Mucosa of rectum (tissue), 2 donors: Measurements from ENCODE around the gene KRT74.

Experiments
- H3K27ac ChIP-seq, 2 donors: one replicate each; pipeline ENCODE4 v1.7.0; 2013; ENCODE audit warnings: inconsistent platforms in 2 of 2, low read depth in 2 of 2, low read length in 2 of 2
- H3K27me3 ChIP-seq, 2 donors: one replicate each; pipeline ENCODE4 v1.7.0; 2013; ENCODE audit warnings: low read length in 2 of 2; ENCODE audit not compliant: control insufficient read depth in 2 of 2, insufficient read depth in 2 of 2
- H3K36me3 ChIP-seq, 2 donors: one replicate each; pipeline ENCODE4 v1.7.0; 2013; ENCODE audit warnings: low read length in 2 of 2; ENCODE audit not compliant: control insufficient read depth in 2 of 2, insufficient read depth in 2 of 2
- H3K4me1 ChIP-seq, 2 donors: one replicate each; pipeline ENCODE4 v1.7.0; 2013; ENCODE audit warnings: low read length in 2 of 2, mild to moderate bottlenecking in 1 of 2; ENCODE audit not compliant: control insufficient read depth in 2 of 2, insufficient read depth in 2 of 2
- H3K4me3 ChIP-seq, 2 donors: one replicate each; pipeline ENCODE4 v1.7.0; 2013; ENCODE audit warnings: low read length in 2 of 2
- H3K9ac ChIP-seq, 2 donors: one replicate each; pipeline ENCODE4 v1.7.0; 2013; ENCODE audit warnings: low read length in 2 of 2, low read depth in 1 of 2, mild to moderate bottlenecking in 1 of 2
- H3K9me3 ChIP-seq, 2 donors: one replicate each; pipeline ENCODE4 v1.7.0; 2013; ENCODE audit warnings: low read length in 2 of 2; ENCODE audit not compliant: control insufficient read depth in 2 of 2
- donor health status: healthy.
- donor health status: Normal muscosa, but diverticular disease.

The KRT74 gene

DNA sequence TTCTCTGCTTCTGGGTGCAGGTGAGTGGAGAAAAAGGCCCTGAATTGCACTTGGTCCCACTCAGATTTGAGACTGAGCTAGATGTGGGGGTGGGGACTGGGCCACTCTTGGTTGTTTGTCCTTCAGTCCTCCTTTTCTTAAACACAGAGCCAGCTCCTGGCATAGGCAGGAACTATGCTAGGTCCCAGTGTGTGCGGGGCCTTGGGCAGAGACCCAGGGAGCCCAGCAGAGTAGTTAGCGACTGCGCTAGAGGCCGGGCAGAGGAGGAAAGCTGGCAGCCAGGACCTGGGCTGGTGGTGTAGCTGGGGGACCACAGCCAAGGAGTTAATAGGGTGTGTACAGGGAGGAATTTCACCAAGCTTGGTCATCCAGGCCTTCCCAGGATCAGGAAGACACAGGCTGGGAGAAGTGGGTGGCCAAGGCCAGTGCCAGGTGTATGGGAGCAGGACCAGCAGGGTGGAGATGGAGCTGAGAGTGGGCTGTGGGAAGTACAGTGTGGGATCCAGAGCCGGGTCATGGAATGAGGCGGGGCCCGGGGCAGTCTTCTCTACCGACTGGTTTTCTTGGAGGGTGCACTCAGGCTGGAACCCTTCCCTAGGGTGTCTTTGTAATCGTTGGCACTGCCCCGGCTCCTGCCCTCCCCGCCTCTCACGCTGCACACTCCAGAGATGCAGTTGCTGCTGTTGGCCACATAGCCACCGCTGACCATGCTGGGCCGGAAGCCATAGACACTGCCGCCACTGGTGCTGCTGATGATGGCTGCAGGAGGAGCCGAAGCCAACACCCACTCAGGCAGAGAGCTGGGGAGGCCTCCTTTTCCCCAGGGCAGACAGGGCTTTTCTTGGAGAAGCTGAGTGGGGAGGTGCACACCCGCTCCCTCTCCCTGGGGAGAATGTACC is 29.4 kb downstream of the KRT74 start:
- no peak overlapping the region for H3K4me3 ChIP-seq

DNA sequence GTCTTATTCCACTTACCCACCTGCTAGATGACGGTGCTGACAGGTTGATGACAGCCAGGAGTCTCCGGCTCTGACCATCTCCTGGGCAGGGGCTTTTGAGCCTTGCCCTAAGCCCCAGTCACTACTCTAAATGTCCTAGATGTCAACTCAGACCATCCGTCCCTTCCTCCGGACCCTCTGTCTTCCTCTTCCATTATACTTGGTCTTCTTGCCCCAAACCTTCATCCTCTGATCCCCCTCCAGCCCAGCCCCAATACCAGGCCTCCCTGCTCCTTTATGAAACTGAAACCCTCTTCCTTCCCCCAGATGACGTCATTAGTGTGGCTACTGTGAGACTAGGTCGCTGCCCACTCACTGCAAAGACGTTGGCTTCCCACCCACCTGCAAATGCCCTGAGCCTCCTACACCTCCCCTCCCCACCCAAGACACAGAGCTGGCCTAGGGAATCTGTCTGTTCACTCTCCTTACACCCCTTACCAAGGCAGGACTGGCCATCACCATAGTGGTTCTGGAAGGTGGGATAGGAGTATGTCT is 30.8 kb downstream of the KRT74 start:
- Histone ChIP-seq H3K4me1 (peaks cover 0 to 5% of the 10 kb centered on the region in 2 donors), H3K27ac (no peak overlapping the region), H3K27me3 (peaks cover 0 to 2% of the 10 kb centered on the region in 2 donors), H3K4me3 (no peak overlapping the region), H3K36me3 (no peaks in the 10 kb centered on the region), H3K9me3 (no peaks in the 10 kb centered on the region), H3K9ac (no peak overlapping the region)

More for the DNA sequence above, 29.4 kb downstream of the KRT74 start:
- peaks cover 0 to 2% of the 10 kb centered on the region in 2 donors for H3K27me3 ChIP-seq
- H3K36me3 ChIP-seq, result no peaks in the 10 kb centered on the region
- H3K9ac ChIP-seq, result no peak overlapping the region
- H3K4me1 ChIP-seq, result peaks cover 0 to 5% of the 10 kb centered on the region in 2 donors
- H3K9me3 ChIP-seq, result no peaks in the 10 kb centered on the region
- no peak overlapping the region for H3K27ac ChIP-seq

DNA sequence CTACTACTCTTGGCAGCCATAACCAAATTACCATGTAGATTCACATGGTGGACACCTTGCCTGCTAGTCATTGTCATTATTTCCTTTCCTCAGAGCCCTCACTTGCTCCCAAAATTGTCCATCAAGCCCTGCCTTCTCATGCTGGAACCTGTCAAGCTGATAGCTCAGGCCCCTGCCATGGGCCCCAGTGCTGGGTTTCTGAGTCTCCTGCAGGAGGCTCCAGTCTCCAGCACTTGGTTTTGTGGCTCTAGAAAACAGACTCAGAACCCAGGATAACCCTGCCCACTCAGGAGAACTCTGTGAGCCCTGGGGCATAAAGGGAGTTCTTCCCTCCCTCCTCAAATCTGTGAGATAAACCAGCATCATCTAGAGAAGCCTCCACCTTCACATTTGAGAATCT is 31.5 kb downstream of the KRT74 start:
- Histone ChIP-seq H3K4me1 (peaks cover 0 to 5% of the 10 kb centered on the region in 2 donors), H3K27ac (no peak overlapping the region), H3K27me3 (peaks cover 0 to 2% of the 10 kb centered on the region in 2 donors), H3K36me3 (no peaks in the 10 kb centered on the region), H3K4me3 (no peak overlapping the region), H3K9ac (no peak overlapping the region), H3K9me3 (no peaks in the 10 kb centered on the region)

DNA sequence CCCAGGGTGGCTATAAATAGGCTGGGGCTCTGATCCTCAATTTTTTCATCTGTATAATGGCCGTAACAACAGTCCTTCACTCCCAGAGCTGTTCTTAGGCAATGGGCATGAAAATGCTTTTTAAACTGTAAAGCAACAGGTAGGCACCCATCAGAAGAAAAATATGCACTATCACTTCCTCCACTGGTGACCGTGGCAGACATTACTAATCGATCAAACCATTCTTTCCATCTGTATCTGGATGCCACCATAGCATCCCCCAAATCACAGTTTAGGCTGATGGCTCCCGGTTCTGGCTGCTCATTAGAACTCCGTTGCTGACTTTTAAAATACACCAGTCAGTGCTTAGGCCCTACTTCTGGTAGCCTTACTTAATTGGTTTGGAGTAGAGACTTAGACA is 31.9 kb downstream of the KRT74 start:
- Histone ChIP-seq H3K27me3 (peaks cover 0 to 2% of the 10 kb centered on the region in 2 donors), H3K4me1 (peaks cover 0 to 5% of the 10 kb centered on the region in 2 donors), H3K9me3 (no peaks in the 10 kb centered on the region), H3K4me3 (no peak overlapping the region), H3K9ac (no peak overlapping the region), H3K27ac (no peak overlapping the region), H3K36me3 (no peaks in the 10 kb centered on the region)

DNA sequence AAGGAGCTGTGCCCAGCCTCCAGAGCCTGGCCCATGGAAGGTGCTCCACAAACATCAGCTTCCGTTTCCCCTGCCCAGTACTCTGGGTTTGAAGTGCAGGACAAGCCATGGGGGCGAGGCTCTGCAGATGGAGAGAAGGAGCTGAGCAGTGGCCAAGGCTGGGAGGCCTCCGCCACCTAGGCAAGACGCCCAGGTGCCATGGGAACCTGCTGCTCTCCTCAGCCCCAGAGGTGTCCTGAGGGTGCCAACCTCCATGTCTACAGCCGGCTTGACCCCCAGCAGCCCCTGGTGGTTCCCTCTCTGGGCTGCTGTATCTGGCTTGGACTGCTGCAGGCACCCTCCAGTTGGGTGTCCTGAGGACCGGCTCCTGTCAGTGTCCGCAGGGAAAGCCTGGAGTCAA is 33.1 kb downstream of the KRT74 start:
- Histone ChIP-seq H3K9me3 (no peaks in the 10 kb centered on the region), H3K27ac (no peak overlapping the region), H3K4me3 (no peak overlapping the region), H3K27me3 (no peaks in the 10 kb centered on the region), H3K9ac (no peak overlapping the region), H3K4me1 (peaks cover 0 to 5% of the 10 kb centered on the region in 2 donors), H3K36me3 (no peaks in the 10 kb centered on the region)

DNA sequence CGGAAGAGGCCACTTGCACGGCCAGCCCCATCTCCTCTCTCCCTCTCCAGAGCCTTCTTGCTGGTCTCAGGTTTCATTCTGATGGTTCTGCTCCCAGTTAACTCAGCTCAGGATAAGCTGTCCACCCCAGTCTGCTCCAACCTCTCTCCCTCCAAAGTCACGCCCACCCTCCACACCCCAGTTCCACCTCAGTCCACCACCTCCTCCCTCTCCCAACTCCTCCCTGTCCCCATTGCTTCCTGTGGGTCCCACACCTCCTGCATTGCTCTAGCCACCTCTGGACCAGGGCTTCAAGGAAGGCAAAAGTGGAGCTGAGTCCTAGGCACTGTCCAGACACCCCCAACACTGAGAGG is 33.8 kb downstream of the KRT74 start:
- H3K4me1 ChIP-seq, result peaks cover 0 to 5% of the 10 kb centered on the region in 2 donors

DNA sequence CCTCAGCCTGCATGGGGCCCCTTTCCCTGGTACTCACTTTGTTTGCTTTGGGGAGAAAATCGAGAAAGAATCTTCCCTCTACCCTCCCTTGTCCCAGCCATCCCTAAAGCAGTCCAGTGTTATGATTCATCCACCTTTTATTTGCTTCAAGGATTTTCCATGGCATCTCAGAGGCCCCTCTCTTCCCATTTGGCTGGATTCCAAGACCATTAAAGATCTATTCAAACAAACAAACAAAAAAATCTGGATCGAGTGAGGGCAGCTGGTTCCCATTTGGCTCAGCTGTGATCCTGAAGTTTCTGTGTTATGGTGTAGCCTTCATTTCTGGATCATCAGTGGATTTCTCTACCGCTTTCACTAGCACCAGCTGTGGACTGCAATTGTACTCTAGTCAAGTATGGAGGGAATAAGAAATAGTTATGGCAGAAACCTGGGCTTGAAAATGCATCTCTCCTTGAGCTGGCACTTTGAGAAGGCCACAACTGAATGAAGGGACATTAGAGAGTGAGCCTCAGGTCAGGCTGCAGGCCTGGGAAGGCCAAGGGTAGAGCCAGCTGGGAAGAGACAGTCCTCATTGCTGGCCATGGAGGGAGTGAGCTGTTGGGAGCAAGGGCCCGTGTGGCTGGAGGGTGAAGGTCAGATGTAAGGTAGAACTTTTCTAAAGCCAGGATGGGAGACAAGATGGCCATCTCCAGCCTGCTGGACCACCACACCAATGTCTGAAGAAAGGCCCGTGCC is 34.4 kb downstream of the KRT74 start:
- H3K9me3 ChIP-seq, result no peaks in the 10 kb centered on the region
- H3K4me3 ChIP-seq, result no peak overlapping the region
- H3K36me3 ChIP-seq, result no peaks in the 10 kb centered on the region
- no peak overlapping the region for H3K9ac ChIP-seq
- no peaks in the 10 kb centered on the region for H3K27me3 ChIP-seq
- no peak overlapping the region for H3K27ac ChIP-seq
- peaks cover 0 to 5% of the 10 kb centered on the region in 2 donors for H3K4me1 ChIP-seq

More for the DNA sequence above, 33.8 kb downstream of the KRT74 start:
- H3K4me3 ChIP-seq, result no peak overlapping the region
- H3K27me3 ChIP-seq, result no peaks in the 10 kb centered on the region
- H3K36me3 ChIP-seq, result no peaks in the 10 kb centered on the region
- H3K9ac ChIP-seq, result no peak overlapping the region
- no peak overlapping the region for H3K27ac ChIP-seq
- no peaks in the 10 kb centered on the region for H3K9me3 ChIP-seq

DNA sequence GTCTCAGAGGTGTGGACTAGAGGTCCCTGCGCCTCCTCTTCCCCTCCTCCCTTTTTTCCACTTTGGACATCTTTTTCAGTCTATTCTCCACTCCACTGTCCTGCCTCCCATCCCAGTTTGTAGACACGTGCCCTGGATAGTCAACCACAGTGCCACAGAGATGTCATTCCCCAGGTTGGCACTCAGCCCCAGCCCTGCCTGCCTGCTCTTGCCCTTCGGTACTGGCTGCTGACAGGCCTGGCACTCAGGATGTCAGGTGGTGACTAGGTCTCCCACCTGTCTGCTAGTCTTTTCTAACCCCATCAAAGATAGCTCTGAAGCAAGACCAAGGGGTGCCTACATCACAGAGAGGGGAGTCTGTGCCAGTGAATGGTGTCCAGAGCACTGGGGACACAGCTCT is 36.5 kb downstream of the KRT74 start:
- no peak overlapping the region for H3K4me3 ChIP-seq
- H3K36me3 ChIP-seq, result no peaks in the 10 kb centered on the region
- peaks cover 0 to 5% of the 10 kb centered on the region in 2 donors for H3K4me1 ChIP-seq

DNA sequence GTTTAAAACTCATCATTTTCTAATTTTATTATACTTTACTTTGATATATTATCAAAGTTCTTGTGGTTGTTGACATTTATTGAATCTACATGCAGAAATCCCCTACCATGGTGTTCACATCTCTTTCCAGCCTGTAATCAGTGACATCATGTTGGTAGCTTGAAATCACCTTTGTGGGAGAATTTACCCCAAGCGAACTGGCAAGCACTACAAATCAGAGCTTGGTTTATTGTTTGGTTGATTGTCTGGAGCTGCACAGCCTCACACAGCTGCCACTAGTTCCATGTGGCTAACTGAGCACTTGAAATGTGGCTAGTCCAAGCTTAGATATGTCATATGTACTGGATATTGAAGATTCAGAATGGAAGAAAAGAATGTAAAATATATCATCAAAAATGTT is 38.1 kb downstream of the KRT74 start:
- Histone ChIP-seq H3K27ac (no peak overlapping the region), H3K9me3 (no peaks in the 10 kb centered on the region), H3K4me3 (no peak overlapping the region), H3K4me1 (peaks cover 0 to 5% of the 10 kb centered on the region in 2 donors), H3K27me3 (no peaks in the 10 kb centered on the region), H3K9ac (no peak overlapping the region), H3K36me3 (no peaks in the 10 kb centered on the region)

More for the DNA sequence above, 36.5 kb downstream of the KRT74 start:
- Histone ChIP-seq H3K9me3 (no peaks in the 10 kb centered on the region), H3K9ac (no peak overlapping the region), H3K27me3 (no peaks in the 10 kb centered on the region), H3K27ac (no peak overlapping the region)

DNA sequence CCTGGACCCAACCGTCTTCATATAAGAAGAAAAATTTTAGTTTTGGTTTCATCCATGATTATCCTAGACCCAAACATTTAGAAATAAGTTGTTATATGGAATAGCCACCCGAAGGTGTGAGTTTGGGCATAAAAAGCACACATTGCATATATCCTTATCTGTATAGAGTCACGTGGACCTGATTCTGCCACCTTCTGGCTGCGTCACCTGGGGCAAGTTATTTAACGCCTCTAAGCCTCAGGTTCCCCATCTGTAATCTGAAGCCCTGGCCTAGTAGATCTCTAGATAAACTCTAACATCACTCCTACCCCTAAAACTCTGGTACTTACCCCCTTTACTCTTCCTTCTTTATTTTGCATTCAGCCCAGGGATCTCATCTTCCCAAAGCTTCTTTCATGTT is 39.2 kb downstream of the KRT74 start:
- Histone ChIP-seq H3K4me1 (peaks cover 0 to 2% of the 10 kb centered on the region in 2 donors), H3K9ac (no peak overlapping the region), H3K27me3 (no peaks in the 10 kb centered on the region), H3K27ac (no peak overlapping the region), H3K36me3 (no peaks in the 10 kb centered on the region), H3K4me3 (no peak overlapping the region), H3K9me3 (no peaks in the 10 kb centered on the region)
